Activated CD4-positive, alpha-beta T cell treated with anti-CD3 and anti-CD28 coated beads for 48 hours (primary cell): ENCODE data around the gene TMEM91.
A peak's percentile ranks its signal among the peaks of the same experiment; 100 is the strongest.
"Not testable (repeated sequence)": the region's sequence is repeated elsewhere in the genome, so short reads cannot be mapped to it uniquely, and the experiment has no call there.

Experiments used
- DNase-seq: peaks from one replicate; pipeline ENCODE4 v3.0.0-alpha.2; 2020

TMEM91 gene

GRCh38 chr19:41353466-41354342 lies 22.6 kb upstream of the TMEM91 start, which contains the start of gene TGFB1:
TGFB1 (minus strand) TSS chr19:41353922; CDS start chr19:41353044, 878 bp downstream.
- peak; percentile 91 for DNase-seq

GRCh38 chr19:41354343-41354953 lies 21.9 kb upstream of the TMEM91 start:
- no peak for DNase-seq

- DNase-seq, result no peak
Observed at GRCh38 chr19:41355035-41355434, 21.3 kb upstream of the TMEM91 start.

- no peak for DNase-seq
Observed at GRCh38 chr19:41355802-41356201, 20.5 kb upstream of the TMEM91 start.

GRCh38 chr19:41356984-41357739 lies 19.2 kb upstream of the TMEM91 start:
- DNase-seq, result peak; percentile 43

GRCh38 chr19:41357746-41358145 lies 18.6 kb upstream of the TMEM91 start:
- no peak for DNase-seq

GRCh38 chr19:41359741-41360140 lies 16.6 kb upstream of the TMEM91 start:
- no peak for DNase-seq

- DNase-seq, result no peak
Observed at GRCh38 chr19:41362143-41362847, 14.0 kb upstream of the TMEM91 start.

GRCh38 chr19:41363371-41363752 lies 13.0 kb upstream of the TMEM91 start:
- DNase-seq, result no peak

GRCh38 chr19:41363753-41364523 lies 12.4 kb upstream of the TMEM91 start, which contains the start of gene B9D2:
B9D2 (minus strand) TSS chr19:41364149; CDS start chr19:41363519, 630 bp downstream.
- DNase-seq, result peak; percentile 98

GRCh38 chr19:41364524-41365391 lies 11.6 kb upstream of the TMEM91 start:
- no peak for DNase-seq

- DNase-seq, result peak; percentile 48
Observed at GRCh38 chr19:41366089-41366488, 10.2 kb upstream of the TMEM91 start.

- DNase-seq, result no peak
Observed at GRCh38 chr19:41367848-41368301, 8.5 kb upstream of the TMEM91 start.

GRCh38 chr19:41369769-41370168 lies 6.6 kb upstream of the TMEM91 start:
- DNase-seq, result no peak

GRCh38 chr19:41371119-41371518 lies 5.2 kb upstream of the TMEM91 start:
- DNase-seq, result not testable (repeated sequence)

GRCh38 chr19:41371541-41371940 lies 4.8 kb upstream of the TMEM91 start:
- no peak for DNase-seq

GRCh38 chr19:41372501-41372900 lies 3.8 kb upstream of the TMEM91 start:
- no peak for DNase-seq

GRCh38 chr19:41373993-41374392 lies 2.3 kb upstream of the TMEM91 start:
- no peak for DNase-seq

- DNase-seq, result peak; percentile 36
Observed at GRCh38 chr19:41376998-41377365, 649 bp downstream of the TMEM91 start.

- no peak for DNase-seq
Observed at GRCh38 chr19:41377977-41378709, 1.8 kb downstream of the TMEM91 start.
